ENCODE measurements around the gene GALNT17. TPM values are rescaled to one million over a fixed set of nuclear protein-coding genes. Genes with fewer than 3 reads are reported as not detected.

GALNT17 gene
- total RNA-seq, 4 donors from 2014 or later, result 4.4 to 33.8 (median 11.3) TPM

DNA sequence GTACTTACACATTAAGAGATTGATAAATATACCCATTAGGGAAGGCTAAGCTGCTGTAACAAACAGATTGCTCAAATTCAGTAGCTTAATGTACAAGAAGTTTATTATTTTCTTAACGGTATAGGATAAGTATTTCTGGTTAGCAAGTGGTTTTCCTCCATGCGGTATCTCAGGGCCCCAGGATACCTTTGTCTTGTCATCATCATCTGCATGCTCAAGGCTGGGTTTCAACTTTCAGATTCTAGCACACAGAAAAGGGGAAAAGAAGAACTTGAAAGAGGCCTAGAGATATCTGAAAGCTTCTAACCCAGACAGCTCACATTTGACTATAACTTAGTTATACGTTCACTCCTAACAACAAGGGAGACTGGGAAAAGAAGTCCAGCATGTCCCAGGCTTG, 11.8 kb upstream of the GALNT17 start:
- no peaks in the 10 kb centered on the region for H3K4me1 ChIP-seq
- intact Hi-C loops (cut with DNase I; ENCODE audit: low total_unique reads), result no loop called here
- no peaks in the 10 kb centered on the region for H3K36me3 ChIP-seq
- no peaks in the 10 kb centered on the region for H3K9me3 ChIP-seq
- no peak overlapping the region for H3K27ac ChIP-seq
- TF ChIP-seq CTCF (IDR thresholded peaks at IDR 0.05) (no peak), POLR2A (IDR thresholded peaks at IDR 0.05) (no peak)
- DNase-seq, result no peak
- no peak overlapping the region for H3K4me3 ChIP-seq
- no peaks in the 10 kb centered on the region for H3K27me3 ChIP-seq

DNA sequence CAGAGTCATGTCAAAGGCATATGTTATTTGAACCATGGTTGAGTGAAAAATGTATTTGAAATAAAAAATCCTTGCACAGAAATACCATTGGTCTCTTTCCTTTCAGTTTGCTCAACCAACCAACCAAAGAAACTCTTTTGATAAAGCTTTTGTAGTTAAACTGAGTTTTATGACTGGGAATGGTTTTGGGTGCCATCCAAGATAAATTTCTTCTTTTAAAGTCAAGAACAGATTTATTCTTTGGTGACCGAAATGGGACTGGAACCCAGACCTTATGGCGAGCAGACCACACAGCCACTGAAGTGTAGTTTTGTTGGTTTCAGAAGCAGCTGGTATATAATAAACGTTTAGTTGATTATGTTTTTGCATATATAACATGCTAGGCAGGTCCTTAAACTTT, 2.8 kb upstream of the GALNT17 start:
- Histone ChIP-seq H3K4me1 (peaks cover 0 to 4% of the 10 kb centered on the region in 2 donors), H3K27me3 (no peaks in the 10 kb centered on the region), H3K4me3 (no peak overlapping the region), H3K9me3 (no peaks in the 10 kb centered on the region), H3K36me3 (no peaks in the 10 kb centered on the region), H3K27ac (no peak overlapping the region)
- no peak for DNase-seq
- intact Hi-C loops (cut with DNase I; ENCODE audit: low total_unique reads), result no loop called here
- TF ChIP-seq POLR2A (IDR thresholded peaks at IDR 0.05) (no peak), CTCF (IDR thresholded peaks at IDR 0.05) (no peak)

DNA sequence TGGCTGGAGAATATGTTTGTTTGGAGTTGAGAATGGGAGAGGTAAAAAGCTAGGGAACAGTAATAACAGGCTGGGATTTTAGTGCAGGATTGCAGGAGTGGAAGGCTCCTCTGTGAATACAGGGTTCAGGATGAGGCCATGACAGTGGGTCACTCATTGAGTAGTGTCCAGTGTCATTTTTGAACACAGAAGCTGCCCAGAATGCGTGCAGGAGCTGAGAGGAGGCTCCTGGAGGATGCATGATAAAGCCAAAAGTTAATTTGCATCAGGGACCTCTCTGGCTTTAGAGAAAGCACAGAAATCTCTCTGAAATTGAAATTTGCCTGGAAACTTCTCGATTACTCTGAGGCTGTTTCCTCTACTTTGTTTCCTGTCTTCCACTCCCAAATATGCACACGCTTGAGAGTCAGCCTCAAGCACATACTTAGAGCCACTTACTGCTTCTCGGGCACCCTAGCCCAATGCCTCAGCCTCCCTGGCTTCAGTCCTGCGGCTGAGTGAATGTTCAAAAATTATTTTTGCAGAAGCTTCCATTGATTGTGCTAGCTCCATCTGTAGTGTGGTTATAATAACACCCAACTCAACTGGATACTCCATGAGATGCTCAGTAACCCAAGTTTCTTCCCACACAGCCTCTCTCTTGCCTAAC, 1.8 kb upstream of the GALNT17 start:
- H3K27ac ChIP-seq, result no peak overlapping the region
- TF ChIP-seq CTCF (IDR thresholded peaks at IDR 0.05), result no peak
- TF ChIP-seq POLR2A (IDR thresholded peaks at IDR 0.05), result no peak
- no peak for DNase-seq
- no peaks in the 10 kb centered on the region for H3K27me3 ChIP-seq
- no peaks in the 10 kb centered on the region for H3K36me3 ChIP-seq
- peak overlapping the region in 1 of 2 donors; percentile 67 for H3K4me3 ChIP-seq
- H3K4me1 ChIP-seq, result peaks cover 0 to 4% of the 10 kb centered on the region in 2 donors
- no peaks in the 10 kb centered on the region for H3K9me3 ChIP-seq
- intact Hi-C loops (cut with DNase I; ENCODE audit: low total_unique reads), result no loop called here

DNA sequence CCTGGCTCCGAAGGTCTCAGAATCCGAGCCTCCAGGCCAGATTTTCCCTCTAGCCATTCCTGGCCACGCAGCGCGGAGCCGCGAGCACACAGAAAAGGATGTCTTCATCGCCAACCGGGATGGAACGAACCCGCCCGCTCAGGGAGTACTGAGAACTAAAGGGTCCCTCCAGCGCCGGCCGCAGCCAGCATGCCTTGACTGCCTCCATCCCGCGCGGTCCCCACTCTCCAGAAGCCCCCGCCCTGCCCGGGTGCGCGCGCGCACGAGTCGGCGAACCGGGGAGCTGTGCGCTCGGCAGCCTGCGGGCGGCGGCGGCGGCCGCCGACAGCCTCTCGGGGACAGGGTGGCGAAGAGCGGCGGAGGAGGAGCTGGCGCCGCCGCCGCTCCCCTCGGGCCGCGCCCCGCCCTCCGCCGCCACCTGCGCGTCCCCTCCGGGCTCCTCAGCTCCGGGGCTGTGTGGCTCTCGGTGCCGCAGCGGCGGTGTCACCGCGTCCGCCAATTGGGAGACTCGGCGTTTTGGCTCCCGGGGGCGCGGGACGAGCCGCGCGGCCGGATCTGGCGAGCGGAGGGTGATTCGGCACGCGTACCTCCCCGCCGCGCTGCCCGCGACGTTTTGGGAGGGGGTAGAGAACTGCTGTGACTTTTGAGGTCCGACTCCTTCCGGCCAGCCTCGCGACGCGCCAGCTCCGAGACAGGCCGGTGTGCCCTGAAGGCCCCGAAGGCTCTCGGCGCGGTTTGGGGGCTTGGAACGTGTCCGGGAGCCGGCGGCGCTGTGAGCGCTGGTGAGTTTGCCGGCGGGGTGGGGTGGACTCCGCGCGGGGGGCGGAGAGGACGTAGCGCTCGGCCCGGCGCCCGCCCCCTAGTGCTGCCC, 453 bp upstream of the GALNT17 start:
- Histone ChIP-seq H3K27ac (peak overlapping the region; percentile 68 to 69), H3K27me3 (no peaks in the 10 kb centered on the region), H3K4me1 (peaks cover 0 to 4% of the 10 kb centered on the region in 2 donors), H3K4me3 (peak overlapping the region; percentile 47 to 67), H3K36me3 (no peaks in the 10 kb centered on the region), H3K9me3 (no peaks in the 10 kb centered on the region)
- intact Hi-C loops (cut with DNase I; ENCODE audit: low total_unique reads), result no loop called here
- peak; percentile 45 to 59 for DNase-seq
- TF ChIP-seq CTCF (IDR thresholded peaks at IDR 0.05) (peak; percentile 4 to 42 (median 27)), POLR2A (IDR thresholded peaks at IDR 0.05) (peak; percentile 16 to 20)

All from uterus (tissue), 4 donors.